Trophoblast cell (in vitro differentiated cells and primary cell): Measurements from ENCODE around the gene POMGNT1.

Experiments
- DNase-seq, 2 donors: peaks; one replicate each; pipeline ENCODE4 v3.0.0-alpha.2; 2016
- H2AFZ ChIP-seq: 2 replicates; pipeline ENCODE4 v1.6.1; 2013; ENCODE audit warnings: low read length, moderate library complexity, mild to moderate bottlenecking; ENCODE audit not compliant: insufficient read depth, poor library complexity
- H2AK5ac ChIP-seq: 2 replicates; pipeline ENCODE4 v1.6.1; 2013; ENCODE audit warnings: mild to moderate bottlenecking, low read length
- H2BK120ac ChIP-seq: 2 replicates; pipeline ENCODE4 v1.6.1; 2013; ENCODE audit warnings: low read length, mild to moderate bottlenecking, moderate library complexity; ENCODE audit not compliant: insufficient read depth, poor library complexity
- H2BK12ac ChIP-seq: 2 replicates; pipeline ENCODE4 v1.6.1; 2013; ENCODE audit warnings: mild to moderate bottlenecking, low read length, moderate library complexity
- H2BK5ac ChIP-seq: 2 replicates; pipeline ENCODE4 v1.6.1; 2013; ENCODE audit warnings: low read length, low read depth, moderate library complexity, mild to moderate bottlenecking; ENCODE audit not compliant: poor library complexity
- H3K14ac ChIP-seq: 2 replicates; pipeline ENCODE4 v1.6.1; 2013; ENCODE audit warnings: mild to moderate bottlenecking, low read length
- H3K18ac ChIP-seq: 2 replicates; pipeline ENCODE4 v1.6.1; 2013; ENCODE audit warnings: mild to moderate bottlenecking, low read length
- H3K23ac ChIP-seq: 2 replicates; pipeline ENCODE4 v1.6.1; 2013; ENCODE audit warnings: low read length
- H3K27ac ChIP-seq: 2 replicates; pipeline ENCODE4 v1.5.1; 2013; ENCODE audit warnings: low read depth, mild to moderate bottlenecking, inconsistent platforms, low read length, moderate library complexity
- H3K27me3 ChIP-seq: 2 replicates; pipeline ENCODE4 v1.6.1; 2013; ENCODE audit warnings: inconsistent platforms, mild to moderate bottlenecking, low read length, moderate library complexity; ENCODE audit not compliant: insufficient read depth
- H3K36me3 ChIP-seq, 2 experiments: 1 replicate in 1 of 2; 2 replicates in 1 of 2; pipeline ENCODE4 v1.6.1; 2013; ENCODE audit warnings: low read length in 2 of 2, mild to moderate bottlenecking in 2 of 2, moderate library complexity in 1 of 2; ENCODE audit not compliant: insufficient read depth in 2 of 2, control insufficient read depth in 1 of 2
- H3K4ac ChIP-seq: 2 replicates; pipeline ENCODE4 v1.6.1; 2013; ENCODE audit warnings: low read depth, mild to moderate bottlenecking, low read length, moderate library complexity
- H3K4me1 ChIP-seq, 2 experiments: 1 replicate in 1 of 2; 2 replicates in 1 of 2; pipeline ENCODE4 v1.6.1; 2013; ENCODE audit warnings: low read length in 2 of 2, mild to moderate bottlenecking in 2 of 2, moderate library complexity in 1 of 2; ENCODE audit not compliant: insufficient read depth in 2 of 2, control insufficient read depth in 1 of 2
- H3K4me2 ChIP-seq: 2 replicates; pipeline ENCODE4 v1.6.1; 2013; ENCODE audit warnings: inconsistent platforms, mild to moderate bottlenecking, low read length, moderate library complexity
- H3K4me3 ChIP-seq: 2 replicates; pipeline ENCODE4 v1.5.1; 2013; ENCODE audit warnings: mild to moderate bottlenecking, low read depth, low read length, inconsistent platforms
- H3K79me1 ChIP-seq: one replicate; pipeline ENCODE4 v1.6.1; 2013; ENCODE audit warnings: low read length
- H3K79me2 ChIP-seq: 2 replicates; pipeline ENCODE4 v1.6.1; 2013; ENCODE audit warnings: low read length, mild to moderate bottlenecking; ENCODE audit not compliant: control insufficient read depth, insufficient read depth, poor library complexity
- H3K9ac ChIP-seq: 2 replicates; pipeline ENCODE4 v1.6.1; 2013; ENCODE audit warnings: mild to moderate bottlenecking, low read length
- H3K9me3 ChIP-seq: 2 replicates; pipeline ENCODE4 v1.6.1; 2013; ENCODE audit warnings: low read depth, mild to moderate bottlenecking, control low read depth, inconsistent platforms, low read length; ENCODE audit not compliant: insufficient read depth
- H4K12ac ChIP-seq: 2 replicates; pipeline ENCODE4 v1.6.1; 2013; ENCODE audit warnings: low read depth, mild to moderate bottlenecking, low read length, moderate library complexity
- H4K8ac ChIP-seq: 2 replicates; pipeline ENCODE4 v1.6.1; 2013; ENCODE audit warnings: low read depth, mild to moderate bottlenecking, low read length, moderate library complexity
- H4K91ac ChIP-seq: one replicate; pipeline ENCODE4 v1.6.1; 2013; ENCODE audit warnings: low read depth, mild to moderate bottlenecking, low read length, moderate library complexity
- WGBS: extraction: QIAGEN DNeasy Blood & Tissue Kit; methylation state at CpG from one replicate; pipeline ENCODE4 v1.1.7; 2013; ENCODE audit warnings: missing lambda C conversion rate; ENCODE audit not compliant: insufficient read length, insufficient coverage; ENCODE audit errors: extremely low coverage; 5-methylcytosine and 5-hydroxymethylcytosine counted together

Gene POMGNT1

GRCh38 chr1:46188295-46189030, 9.8 kb downstream of the POMGNT1 start:
- H4K91ac ChIP-seq = peak overlapping the region; percentile 65
- peaks cover 15 to 18% of the 10 kb centered on the region in 2 experiments for H3K4me1 ChIP-seq
- H3K36me3 ChIP-seq = peaks cover 40 to 51% of the 10 kb centered on the region in 2 experiments
- H3K14ac ChIP-seq = peak overlapping the region; percentile 31
- H2AK5ac ChIP-seq = no peak overlapping the region
- no peak overlapping the region for H2AFZ ChIP-seq
- H3K23ac ChIP-seq = no peak overlapping the region
- H3K9me3 ChIP-seq = peaks cover 4% of the 10 kb centered on the region
- no peaks in the 10 kb centered on the region for H3K27me3 ChIP-seq
- WGBS = no CpG with 5 or more reads among the region's 6 CpGs
- H3K4ac ChIP-seq = no peak overlapping the region
- DNase-seq = peak; percentile 96 to 98
- H2BK120ac ChIP-seq = peak overlapping the region; percentile 49
- peak overlapping the region; percentile 19 for H4K8ac ChIP-seq
- H3K4me3 ChIP-seq = no peak overlapping the region
- H3K4me2 ChIP-seq = peak overlapping the region; percentile 24
- no peak overlapping the region for H3K9ac ChIP-seq
- H3K79me1 ChIP-seq = peaks cover 2% of the 10 kb centered on the region
- no peaks in the 10 kb centered on the region for H3K79me2 ChIP-seq
- H2BK5ac ChIP-seq = peak overlapping the region; percentile 47
- H2BK12ac ChIP-seq = peak overlapping the region; percentile 47
- peak overlapping the region; percentile 57 for H3K27ac ChIP-seq
- no peak overlapping the region for H3K18ac ChIP-seq
- H4K12ac ChIP-seq = peak overlapping the region; percentile 25

GRCh38 chr1:46187106-46187869, 10.9 kb downstream of the POMGNT1 start:
- H3K4me1 ChIP-seq = peaks cover 21 to 24% of the 10 kb centered on the region in 2 experiments
- no CpG with 5 or more reads among the region's 8 CpGs for WGBS
- no peaks in the 10 kb centered on the region for H3K79me2 ChIP-seq
- H4K12ac ChIP-seq = no peak overlapping the region
- H3K23ac ChIP-seq = no peak overlapping the region
- peaks cover 30 to 39% of the 10 kb centered on the region in 2 experiments for H3K36me3 ChIP-seq
- no peak overlapping the region for H2AK5ac ChIP-seq
- no peak overlapping the region for H2AFZ ChIP-seq
- H3K9me3 ChIP-seq = peaks cover 1% of the 10 kb centered on the region
- H2BK5ac ChIP-seq = no peak overlapping the region
- H4K8ac ChIP-seq = no peak overlapping the region
- no peaks in the 10 kb centered on the region for H3K27me3 ChIP-seq
- H3K79me1 ChIP-seq = peaks cover 2% of the 10 kb centered on the region
- no peak overlapping the region for H3K4me2 ChIP-seq
- no peak for DNase-seq
- no peak overlapping the region for H3K9ac ChIP-seq
- H2BK12ac ChIP-seq = no peak overlapping the region
- H2BK120ac ChIP-seq = no peak overlapping the region
- no peak overlapping the region for H3K14ac ChIP-seq
- H3K27ac ChIP-seq = no peak overlapping the region
- no peak overlapping the region for H3K4ac ChIP-seq
- H4K91ac ChIP-seq = no peak overlapping the region
- no peak overlapping the region for H3K18ac ChIP-seq
- H3K4me3 ChIP-seq = no peak overlapping the region

- Histone ChIP-seq H3K79me1 (peaks cover 2% of the 10 kb centered on the region), H2AK5ac (no peak overlapping the region), H3K9me3 (no peaks in the 10 kb centered on the region), H4K8ac (no peak overlapping the region), H3K14ac (no peak overlapping the region), H3K79me2 (no peaks in the 10 kb centered on the region), H3K23ac (no peak overlapping the region), H3K27me3 (no peaks in the 10 kb centered on the region), H3K4me2 (no peak overlapping the region), H3K18ac (no peak overlapping the region), H4K91ac (no peak overlapping the region), H2BK5ac (no peak overlapping the region), H2AFZ (no peak overlapping the region), H4K12ac (no peak overlapping the region), H2BK120ac (no peak overlapping the region), H3K9ac (no peak overlapping the region), H3K4me3 (no peak overlapping the region), H3K36me3 (peaks cover 23 to 31% of the 10 kb centered on the region in 2 experiments), H2BK12ac (no peak overlapping the region), H3K4ac (no peak overlapping the region), H3K27ac (no peak overlapping the region), H3K4me1 (peaks cover 21 to 27% of the 10 kb centered on the region in 2 experiments)
- no peak for DNase-seq
- no CpG with 5 or more reads among the region's 2 CpGs for WGBS
Measured at GRCh38 chr1:46186076-46186475, 12.2 kb downstream of the POMGNT1 start.

GRCh38 chr1:46184920-46185658, 13.1 kb downstream of the POMGNT1 start:
- no peak overlapping the region for H2BK12ac ChIP-seq
- no peak overlapping the region for H3K4me3 ChIP-seq
- no peak overlapping the region for H3K4ac ChIP-seq
- peaks cover 2% of the 10 kb centered on the region for H3K79me1 ChIP-seq
- H3K27ac ChIP-seq = no peak overlapping the region
- H4K91ac ChIP-seq = no peak overlapping the region
- H3K27me3 ChIP-seq = no peaks in the 10 kb centered on the region
- no peak overlapping the region for H2AK5ac ChIP-seq
- no peak overlapping the region for H2BK5ac ChIP-seq
- no peak overlapping the region for H2AFZ ChIP-seq
- no peaks in the 10 kb centered on the region for H3K9me3 ChIP-seq
- no peak overlapping the region for H3K18ac ChIP-seq
- peaks cover 13 to 22% of the 10 kb centered on the region in 2 experiments for H3K36me3 ChIP-seq
- H3K4me2 ChIP-seq = no peak overlapping the region
- peaks cover 21 to 27% of the 10 kb centered on the region in 2 experiments for H3K4me1 ChIP-seq
- WGBS = no CpG with 5 or more reads among the region's 7 CpGs
- no peak overlapping the region for H3K23ac ChIP-seq
- H3K9ac ChIP-seq = no peak overlapping the region
- H2BK120ac ChIP-seq = no peak overlapping the region
- no peaks in the 10 kb centered on the region for H3K79me2 ChIP-seq
- no peak overlapping the region for H3K14ac ChIP-seq
- DNase-seq = no peak
- H4K12ac ChIP-seq = no peak overlapping the region
- no peak overlapping the region for H4K8ac ChIP-seq
